ENCODE measurements around the gene GNB1. TPM values are rescaled to one million over a fixed set of nuclear protein-coding genes. Genes with fewer than 3 reads are reported as not detected.

Gene GNB1
- total RNA-seq, 2 experiments from 2014 or later = 360 to 394 TPM

DNA sequence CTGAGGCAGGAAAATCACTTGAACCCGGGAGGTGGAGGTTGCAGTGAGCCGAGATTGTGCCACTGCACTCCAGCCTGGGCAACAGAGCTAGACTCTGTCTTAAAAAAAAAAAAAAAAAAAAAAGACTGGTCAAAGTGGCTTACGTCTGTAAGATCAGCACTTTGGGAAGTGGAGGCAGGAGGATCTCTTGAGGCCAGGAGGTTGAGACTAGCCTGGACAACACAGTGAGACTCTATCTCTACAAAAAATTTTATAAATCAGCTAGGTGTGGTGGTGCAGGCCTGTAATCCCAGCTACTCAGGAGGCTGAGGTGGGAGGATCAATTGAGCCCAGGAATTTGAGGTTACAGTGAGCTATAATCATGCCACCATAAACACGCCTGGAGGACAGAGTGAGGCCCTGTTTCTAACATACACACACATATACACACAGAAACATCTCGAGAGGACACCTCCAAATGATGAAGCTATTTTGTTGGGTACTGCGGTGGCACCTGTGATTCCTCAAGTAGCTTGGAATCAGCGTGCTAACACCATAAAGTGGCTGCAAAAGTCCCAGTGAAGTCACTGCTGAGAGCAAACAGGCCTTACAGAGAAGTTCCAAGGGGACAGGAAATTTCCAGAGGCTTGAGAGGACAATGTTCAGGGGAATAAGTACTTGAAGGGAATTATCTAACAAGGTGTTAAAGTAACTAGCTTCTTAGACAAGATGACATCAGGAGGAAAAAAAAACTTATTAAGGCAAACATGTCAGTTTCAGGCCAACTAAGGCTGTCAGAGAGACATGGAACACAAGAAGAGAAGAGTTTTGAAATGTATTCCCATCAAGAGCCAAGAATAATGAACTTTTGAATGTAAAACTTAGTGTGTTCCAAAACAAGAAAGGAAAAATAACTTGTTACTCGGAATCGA lies 114.0 kb downstream of the GNB1 start:
- Mint-ChIP-seq H3K9me3 (no peaks in the 10 kb centered on the region), H3K4me3 (peak overlapping the region; percentile 85), H3K4me1 (peaks cover 50% of the 10 kb centered on the region), H3K36me3 (peaks cover 30% of the 10 kb centered on the region), H3K27ac (peak overlapping the region; percentile 72), H3K27me3 (no peaks in the 10 kb centered on the region)
- no peak for DNase-seq

GRCh38 chr1:1775327-1776226 lies 115.3 kb downstream of the GNB1 start:
- H3K4me3 Mint-ChIP-seq = peak overlapping the region; percentile 33
- no peak overlapping the region for H3K27ac Mint-ChIP-seq
- H3K27me3 Mint-ChIP-seq = no peaks in the 10 kb centered on the region
- H3K4me1 Mint-ChIP-seq = peaks cover 37% of the 10 kb centered on the region
- peaks cover 6% of the 10 kb centered on the region for H3K9me3 Mint-ChIP-seq
- no peak for DNase-seq
- peaks cover 39% of the 10 kb centered on the region for H3K36me3 Mint-ChIP-seq

DNA sequence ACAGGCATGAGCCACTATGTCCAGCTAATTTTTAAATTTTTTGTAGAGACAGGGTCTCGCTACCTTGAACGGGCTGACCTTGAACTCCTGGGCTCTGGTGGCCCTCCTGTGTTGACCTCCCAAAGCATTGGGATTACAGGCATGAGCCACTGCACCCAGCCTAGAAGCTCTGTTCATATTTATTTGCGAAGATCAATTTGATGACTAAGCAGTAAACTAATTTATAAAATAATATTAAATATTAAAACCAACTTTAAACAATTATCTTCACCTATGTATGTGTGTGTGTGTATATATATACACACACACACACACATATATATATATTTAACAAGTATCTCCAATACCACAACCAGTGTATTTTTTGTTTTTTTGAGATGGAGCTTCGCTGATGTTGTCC lies 117.0 kb downstream of the GNB1 start:
- H3K4me1 Mint-ChIP-seq = peaks cover 21% of the 10 kb centered on the region
- H3K27ac Mint-ChIP-seq = no peak overlapping the region
- H3K27me3 Mint-ChIP-seq = no peaks in the 10 kb centered on the region
- H3K36me3 Mint-ChIP-seq = peaks cover 48% of the 10 kb centered on the region
- DNase-seq = no peak
- no peak overlapping the region for H3K4me3 Mint-ChIP-seq
- peaks cover 8% of the 10 kb centered on the region for H3K9me3 Mint-ChIP-seq

GRCh38 chr1:1771096-1771495 lies 119.8 kb downstream of the GNB1 start:
- Mint-ChIP-seq H3K4me1 (peaks cover 11% of the 10 kb centered on the region), H3K27ac (no peak overlapping the region), H3K27me3 (no peaks in the 10 kb centered on the region), H3K36me3 (peaks cover 55% of the 10 kb centered on the region), H3K4me3 (no peak overlapping the region), H3K9me3 (peaks cover 8% of the 10 kb centered on the region)
- DNase-seq = no peak

- Mint-ChIP-seq H3K4me1 (peaks cover 2% of the 10 kb centered on the region), H3K9me3 (peaks cover 8% of the 10 kb centered on the region), H3K27ac (no peak overlapping the region), H3K4me3 (no peak overlapping the region), H3K27me3 (no peaks in the 10 kb centered on the region), H3K36me3 (peaks cover 49% of the 10 kb centered on the region)
- DNase-seq = no peak
Measured at GRCh38 chr1:1770102-1770501, 120.8 kb downstream of the GNB1 start.

DNA sequence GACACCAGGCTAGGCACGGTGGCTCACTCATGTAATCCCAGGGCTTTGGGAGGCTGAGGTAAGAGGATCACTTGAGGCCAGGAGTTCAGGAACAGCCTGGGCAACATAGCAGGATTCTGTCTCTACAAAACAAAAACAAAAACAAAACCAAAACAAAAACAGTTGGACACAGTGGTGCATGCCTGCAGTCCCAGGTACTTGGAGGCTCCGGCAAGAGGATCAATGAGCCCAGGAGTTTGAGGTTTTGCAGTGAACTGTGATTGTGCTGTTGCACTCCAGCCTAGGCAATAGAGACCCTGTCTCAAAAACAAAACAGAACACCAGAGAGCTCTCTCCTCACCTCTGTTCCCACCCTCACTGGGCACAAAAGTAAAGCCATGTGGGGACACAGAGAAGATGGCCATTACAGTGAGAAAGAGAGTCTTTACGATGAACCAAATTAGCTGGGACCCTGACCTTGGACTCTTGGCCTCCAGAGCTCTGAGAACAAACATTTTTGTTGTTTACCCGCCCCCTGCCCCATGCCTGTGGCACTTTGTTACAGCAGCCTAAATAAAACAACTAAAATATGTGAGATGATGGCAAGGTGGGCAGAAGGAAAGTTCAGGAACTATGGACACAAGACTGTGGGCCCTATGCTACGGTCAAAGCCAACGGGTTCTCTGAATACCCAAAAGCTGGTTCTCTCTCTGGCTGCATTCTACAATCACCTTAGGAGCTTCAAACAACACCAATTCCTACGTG lies 122.5 kb downstream of the GNB1 start:
- peaks cover 2% of the 10 kb centered on the region for H3K4me1 Mint-ChIP-seq
- H3K36me3 Mint-ChIP-seq = peaks cover 40% of the 10 kb centered on the region
- DNase-seq = no peak
- H3K4me3 Mint-ChIP-seq = no peak overlapping the region
- peaks cover 8% of the 10 kb centered on the region for H3K9me3 Mint-ChIP-seq
- H3K27ac Mint-ChIP-seq = no peak overlapping the region
- no peaks in the 10 kb centered on the region for H3K27me3 Mint-ChIP-seq

- Mint-ChIP-seq H3K36me3 (peaks cover 14% of the 10 kb centered on the region), H3K27me3 (no peaks in the 10 kb centered on the region), H3K9me3 (no peaks in the 10 kb centered on the region), H3K27ac (no peak overlapping the region), H3K4me1 (no peaks in the 10 kb centered on the region), H3K4me3 (no peak overlapping the region)
- DNase-seq = no peak
Measured at GRCh38 chr1:1764876-1765470, 125.9 kb downstream of the GNB1 start.

DNA sequence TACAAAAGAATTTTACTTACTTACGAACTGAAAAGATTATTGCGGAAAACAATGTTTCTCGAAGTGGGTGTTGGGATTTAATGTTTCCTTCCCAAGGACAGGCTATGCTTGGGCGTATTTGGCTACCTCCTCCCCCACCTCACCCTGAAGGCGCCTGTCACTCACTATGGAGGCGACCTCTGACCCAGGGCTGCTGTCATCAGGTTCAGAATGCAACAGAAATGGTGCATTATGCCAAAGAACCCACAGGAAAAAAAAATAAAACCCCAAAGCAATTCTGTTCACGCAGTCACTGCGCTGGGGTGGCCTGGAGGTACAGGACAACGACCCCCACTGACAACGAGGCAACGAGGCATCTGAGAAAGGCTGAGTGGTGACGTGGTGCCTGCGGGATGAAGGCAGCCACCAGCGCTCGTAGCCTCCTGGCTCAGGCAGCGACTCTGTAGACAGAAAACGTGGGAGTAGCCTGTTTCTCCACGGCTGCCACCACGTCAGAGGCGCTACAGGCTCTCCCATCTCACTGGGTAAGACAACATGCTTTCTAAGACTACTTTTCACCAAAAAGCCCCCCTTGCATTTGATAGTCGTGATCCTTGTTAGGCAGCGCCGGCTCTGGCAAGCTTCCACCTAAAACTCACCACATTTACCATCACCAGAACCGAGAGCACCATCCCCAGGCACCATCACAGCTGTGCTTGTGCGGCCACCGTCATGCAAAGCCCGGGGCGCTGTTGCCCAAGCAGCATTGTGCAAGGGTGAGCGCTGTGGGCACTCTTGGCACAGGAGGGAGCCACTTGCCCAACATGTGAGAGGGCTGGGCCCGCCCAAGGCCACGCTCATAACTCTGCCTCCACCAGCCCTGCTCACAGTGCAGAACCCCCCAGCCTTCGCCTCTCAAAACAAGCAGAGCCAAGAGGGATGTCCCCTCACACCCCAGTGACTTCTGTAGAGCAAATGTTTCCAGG lies 126.9 kb downstream of the GNB1 start:
- Mint-ChIP-seq H3K27ac (no peak overlapping the region), H3K4me1 (no peaks in the 10 kb centered on the region), H3K36me3 (peaks cover 10% of the 10 kb centered on the region), H3K9me3 (no peaks in the 10 kb centered on the region), H3K27me3 (no peaks in the 10 kb centered on the region), H3K4me3 (no peak overlapping the region)
- DNase-seq = no peak

- Mint-ChIP-seq H3K27me3 (no peaks in the 10 kb centered on the region), H3K9me3 (no peaks in the 10 kb centered on the region), H3K4me1 (no peaks in the 10 kb centered on the region), H3K27ac (peak overlapping the region; percentile 15), H3K4me3 (no peak overlapping the region), H3K36me3 (peaks cover 2% of the 10 kb centered on the region)
- no peak for DNase-seq
Measured at GRCh38 chr1:1761504-1762376, 129.1 kb downstream of the GNB1 start.

DNA sequence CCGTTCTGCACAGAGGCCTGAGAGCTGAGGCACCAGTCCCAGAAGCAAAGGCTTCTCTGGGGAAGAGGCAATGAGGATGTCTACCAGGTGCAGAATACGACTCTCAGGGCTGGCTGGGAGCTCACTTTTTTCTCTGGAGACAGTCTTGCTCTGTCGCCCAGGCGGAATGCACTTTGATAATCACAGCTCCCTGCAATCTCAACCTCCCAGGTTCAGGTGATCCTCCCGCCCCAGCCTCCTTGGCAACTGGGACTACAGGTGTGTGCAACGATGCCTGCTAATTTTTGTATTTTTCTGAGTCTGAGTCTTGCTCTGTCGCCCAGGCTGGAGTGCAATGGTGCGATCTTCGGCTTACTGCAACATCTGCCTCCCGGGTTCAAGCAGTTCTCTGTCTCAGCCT lies 130.2 kb downstream of the GNB1 start:
- peaks cover 1% of the 10 kb centered on the region for H3K36me3 Mint-ChIP-seq
- H3K9me3 Mint-ChIP-seq = no peaks in the 10 kb centered on the region
- H3K4me3 Mint-ChIP-seq = no peak overlapping the region
- no peak for DNase-seq
- no peaks in the 10 kb centered on the region for H3K4me1 Mint-ChIP-seq
- no peak overlapping the region for H3K27ac Mint-ChIP-seq
- no peaks in the 10 kb centered on the region for H3K27me3 Mint-ChIP-seq

DNA sequence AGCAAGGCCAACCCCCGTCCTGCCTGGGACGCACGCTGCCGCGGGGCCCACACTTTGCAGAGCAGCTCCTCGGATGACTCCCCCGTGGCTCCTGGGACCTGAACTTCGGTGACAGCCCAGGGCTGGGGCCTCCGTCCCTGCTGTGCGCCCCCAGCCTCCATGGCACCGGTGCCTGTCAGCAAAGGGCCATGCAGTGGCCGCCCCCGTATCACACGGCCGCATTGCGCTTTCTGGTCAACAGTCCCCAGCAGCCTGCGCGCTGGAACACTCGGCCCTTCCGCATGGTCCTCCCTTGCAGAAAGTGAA lies 130.6 kb downstream of the GNB1 start:
- peaks cover 1% of the 10 kb centered on the region for H3K36me3 Mint-ChIP-seq
- no peaks in the 10 kb centered on the region for H3K4me1 Mint-ChIP-seq
- no peaks in the 10 kb centered on the region for H3K9me3 Mint-ChIP-seq
- no peak overlapping the region for H3K27ac Mint-ChIP-seq
- H3K4me3 Mint-ChIP-seq = no peak overlapping the region
- no peaks in the 10 kb centered on the region for H3K27me3 Mint-ChIP-seq
- no peak for DNase-seq

DNA sequence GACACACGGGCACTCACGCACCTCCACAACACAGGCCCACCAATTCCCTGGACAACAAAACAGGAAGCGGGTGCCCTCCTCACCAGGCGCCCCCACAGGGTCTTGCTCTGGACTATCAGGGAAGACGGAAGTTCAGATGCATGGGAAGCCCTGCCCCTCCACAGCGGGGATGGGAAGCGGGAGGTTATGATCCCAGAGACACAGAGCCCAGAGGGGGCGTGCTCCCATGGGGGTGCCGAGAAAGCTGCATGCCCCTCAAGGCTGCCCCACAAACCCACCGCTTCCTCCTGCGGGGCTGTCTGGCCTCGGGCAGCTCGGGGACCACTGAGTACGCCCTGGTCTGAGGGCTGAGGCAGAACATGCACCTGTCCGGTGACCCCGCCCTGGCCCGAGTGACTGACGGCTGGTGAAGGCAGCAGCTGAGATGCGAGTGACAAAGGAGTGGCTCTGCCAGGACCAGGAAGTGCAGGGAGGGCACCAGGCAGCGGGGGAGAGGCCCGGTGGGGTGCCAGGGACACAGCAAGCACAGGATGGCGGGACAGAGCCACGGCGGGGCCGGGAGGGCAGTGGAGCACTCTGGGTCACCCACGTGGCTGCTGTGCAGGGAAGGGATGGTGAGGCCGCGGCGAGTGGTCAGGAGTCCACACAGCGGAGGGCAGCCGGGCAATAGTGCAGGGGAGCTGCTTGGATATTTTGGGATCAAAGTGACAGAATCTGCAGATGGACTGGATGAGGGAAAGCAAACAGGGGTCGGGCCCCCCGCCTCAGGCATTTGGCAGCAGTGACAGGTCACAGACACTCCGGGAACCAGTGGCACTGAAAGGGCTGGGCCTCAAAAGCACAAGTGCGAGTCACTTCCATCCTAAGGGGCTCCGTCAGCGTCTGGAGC lies 131.2 kb downstream of the GNB1 start:
- H3K9me3 Mint-ChIP-seq = no peaks in the 10 kb centered on the region
- no peak overlapping the region for H3K27ac Mint-ChIP-seq
- H3K27me3 Mint-ChIP-seq = no peaks in the 10 kb centered on the region
- no peak for DNase-seq
- H3K36me3 Mint-ChIP-seq = peaks cover 7% of the 10 kb centered on the region
- no peak overlapping the region for H3K4me3 Mint-ChIP-seq
- H3K4me1 Mint-ChIP-seq = no peaks in the 10 kb centered on the region

Data from activated naive CD8-positive, alpha-beta T cell treated with anti-CD3 and anti-CD28 coated beads for 36 hours (primary cell).